SHP77 (cell line): ENCODE results near the gene SLC38A1.
"Not testable (repeated sequence)": the region's sequence is repeated elsewhere in the genome, so short reads cannot be mapped to it uniquely, and the experiment has no call there.

Experiments
- DNase-seq, 2 experiments: peaks; one replicate each; lab custom pipeline; 2025; lab: John Stamatoyannopoulos, UW

SLC38A1 gene

GRCh38 chr12:46268583-46269428, at the start of gene SLC38A1:
TSS of gene SLC38A1 (minus strand) at chr12:46269043. CDS start at chr12:46239800, 29,243 bp downstream.
- peak; percentile 81 to 87 for DNase-seq

GRCh38 chr12:46318037-46318436, 49.2 kb upstream of the SLC38A1 start:
- DNase-seq = no peak

GRCh38 chr12:46304070-46304469, 35.2 kb upstream of the SLC38A1 start:
- no peak for DNase-seq

DNA sequence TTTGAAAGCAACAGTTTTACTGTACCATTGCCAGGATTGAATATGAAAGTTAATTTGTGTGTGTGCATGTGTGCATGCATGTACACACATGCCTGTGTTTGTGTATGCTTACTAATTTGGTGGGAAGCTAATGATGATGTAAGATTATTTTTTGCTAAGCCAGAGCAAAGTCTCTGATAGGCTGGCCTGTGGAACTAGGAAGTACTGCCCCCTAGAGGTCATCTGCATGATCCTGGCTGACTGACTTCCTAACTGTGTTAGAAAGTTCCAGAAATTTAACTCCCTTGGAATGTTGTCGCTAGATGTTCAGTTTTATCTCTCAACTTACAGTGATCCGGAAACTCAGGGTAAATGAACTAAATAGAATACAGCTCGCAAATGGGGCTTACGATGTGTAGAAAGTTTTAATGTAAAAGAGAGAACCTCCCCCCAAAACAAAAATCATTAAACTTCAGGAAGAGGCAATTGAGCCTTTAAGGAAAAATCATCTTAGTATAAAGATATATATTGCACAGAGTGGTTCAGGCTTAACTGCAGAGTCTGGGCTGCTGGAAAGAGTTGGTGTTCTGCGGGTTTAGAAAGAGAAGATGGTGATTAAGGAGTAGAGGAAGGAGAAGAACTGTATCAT, 34.3 kb upstream of the SLC38A1 start:
- DNase-seq = peak in 1 of 2 experiments; percentile 7

- DNase-seq = no peak
Measured at GRCh38 chr12:46300910-46301309, 32.1 kb upstream of the SLC38A1 start.

- DNase-seq = no peak
Measured at GRCh38 chr12:46299851-46300250, 31.0 kb upstream of the SLC38A1 start.

DNA sequence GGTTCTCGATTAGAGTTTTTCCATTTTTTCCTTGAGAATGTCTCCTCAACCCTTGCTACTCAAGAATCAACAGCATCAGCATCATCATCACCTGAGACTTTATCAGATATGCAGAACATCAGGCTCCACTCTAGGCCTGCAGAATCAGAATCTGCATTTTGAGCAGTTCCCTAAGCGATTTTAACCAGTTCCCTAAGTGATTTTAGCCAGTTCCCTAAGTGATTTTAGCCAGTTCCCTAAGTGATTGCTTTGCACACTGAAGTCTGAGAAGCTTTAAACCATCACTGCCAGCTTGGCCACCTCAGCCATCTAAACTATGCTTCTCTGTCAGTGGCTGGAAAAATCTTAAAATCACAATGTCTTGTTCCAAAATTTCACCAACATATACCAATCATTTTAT, 29.4 kb upstream of the SLC38A1 start:
- no peak for DNase-seq

GRCh38 chr12:46296822-46297221, 28.0 kb upstream of the SLC38A1 start:
- no peak for DNase-seq

- DNase-seq = no peak
Measured at GRCh38 chr12:46292754-46293402, 24.0 kb upstream of the SLC38A1 start.

DNA sequence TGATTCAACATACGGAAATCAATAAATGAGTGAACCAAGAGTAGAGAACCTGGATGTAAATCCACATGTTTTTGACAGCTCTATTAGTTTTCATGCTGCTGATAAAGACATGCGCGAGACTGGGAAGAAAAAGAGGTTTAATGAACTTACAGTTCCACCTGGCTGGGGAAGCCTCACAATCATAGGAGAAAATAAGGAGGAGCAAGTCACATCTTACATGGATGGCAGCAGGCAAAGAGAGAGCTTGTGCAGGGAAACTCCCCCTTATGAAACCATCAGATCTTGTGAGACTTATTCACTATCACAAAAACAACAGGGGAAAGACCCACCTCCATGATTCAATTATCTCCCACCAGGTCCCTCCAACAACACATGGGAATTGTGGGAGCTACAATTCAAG, 23.1 kb upstream of the SLC38A1 start:
- DNase-seq = not testable (repeated sequence)

DNA sequence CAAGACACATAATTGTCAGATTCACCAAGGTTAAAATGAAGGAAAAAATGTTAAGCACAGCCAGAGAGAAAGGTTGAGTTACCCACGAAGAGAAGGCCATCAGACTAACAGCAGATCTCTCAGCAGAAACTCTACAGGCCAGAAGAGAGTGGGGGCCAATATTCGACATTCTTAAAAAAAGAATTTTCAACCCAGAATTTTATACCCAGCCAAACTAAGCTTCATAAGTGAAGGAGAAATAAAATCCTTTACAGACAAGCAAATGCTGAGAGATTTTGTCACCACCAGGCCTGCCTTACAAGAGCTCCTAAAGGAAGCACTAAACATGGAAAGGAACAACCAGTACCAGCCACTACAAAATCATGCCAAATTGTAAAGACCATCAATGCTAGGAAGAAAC, 16.3 kb upstream of the SLC38A1 start:
- DNase-seq = not testable (repeated sequence)

DNA sequence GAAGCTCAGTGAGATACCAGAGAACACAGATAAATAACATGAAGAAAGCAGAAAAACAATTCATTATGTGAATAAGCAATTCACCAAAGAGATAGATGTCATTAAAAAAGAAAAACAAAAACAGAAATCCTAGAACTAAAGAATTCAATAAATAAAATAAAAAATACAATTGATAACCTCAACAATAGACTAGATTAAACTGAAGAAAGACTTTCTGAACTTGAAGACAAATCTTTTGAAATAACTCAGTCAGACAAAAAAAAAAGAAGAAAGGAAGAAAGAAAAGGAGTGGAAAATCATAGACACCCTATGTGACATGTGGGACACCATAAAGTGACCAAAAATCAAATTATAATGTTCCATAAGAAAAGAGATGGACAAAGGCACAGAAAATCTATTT, 14.0 kb upstream of the SLC38A1 start:
- no peak for DNase-seq

GRCh38 chr12:46276756-46277155, 7.9 kb upstream of the SLC38A1 start:
- no peak for DNase-seq

- no peak for DNase-seq
Measured at GRCh38 chr12:46271863-46272262, 3.0 kb upstream of the SLC38A1 start.

DNA sequence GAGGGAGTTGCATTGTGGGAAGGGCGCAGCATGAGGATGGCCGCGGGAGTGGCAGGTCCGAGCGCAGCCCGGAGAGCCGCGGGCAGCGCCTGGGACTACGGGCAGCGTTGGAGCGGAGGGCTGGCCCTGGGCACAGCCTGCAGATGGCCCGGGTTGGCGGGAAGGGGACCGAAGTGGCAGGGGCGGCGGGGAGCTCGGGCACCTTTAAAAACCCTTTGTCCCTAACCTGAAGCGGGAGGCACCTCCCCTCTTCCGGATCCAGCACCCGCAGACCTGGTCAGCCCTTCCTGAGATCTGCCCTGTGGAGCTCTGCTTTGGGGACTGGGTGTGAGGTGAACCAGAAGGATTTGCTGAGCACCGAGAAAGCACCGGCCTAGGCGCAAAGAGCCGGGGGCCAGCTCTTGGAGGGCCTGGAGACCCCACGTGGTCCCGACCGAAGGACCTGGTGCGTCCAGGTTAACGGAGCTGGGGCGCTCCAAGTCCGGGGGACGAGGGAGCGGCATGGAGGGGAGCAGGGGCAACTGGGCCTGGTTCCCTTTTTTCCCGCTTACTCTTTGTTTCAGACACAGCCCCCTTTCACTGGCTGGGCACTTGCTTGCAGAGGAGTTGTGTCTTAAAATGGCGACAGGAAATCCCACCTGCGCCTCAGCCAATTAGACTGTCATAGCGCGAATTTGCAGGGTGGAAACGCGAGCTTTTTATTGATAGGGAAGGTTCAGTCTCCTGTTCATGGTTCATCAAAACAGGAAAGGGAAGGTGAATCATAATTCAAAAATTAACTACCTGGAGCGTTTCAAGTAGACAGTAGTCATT, 792 bp upstream of the SLC38A1 start:
- DNase-seq = peak; percentile 47 to 70

GRCh38 chr12:46267825-46268582, 839 bp downstream of the SLC38A1 start:
- no peak for DNase-seq

- DNase-seq = peak in 1 of 2 experiments; percentile 29
Measured at GRCh38 chr12:46267575-46267824, 1.3 kb downstream of the SLC38A1 start.

DNA sequence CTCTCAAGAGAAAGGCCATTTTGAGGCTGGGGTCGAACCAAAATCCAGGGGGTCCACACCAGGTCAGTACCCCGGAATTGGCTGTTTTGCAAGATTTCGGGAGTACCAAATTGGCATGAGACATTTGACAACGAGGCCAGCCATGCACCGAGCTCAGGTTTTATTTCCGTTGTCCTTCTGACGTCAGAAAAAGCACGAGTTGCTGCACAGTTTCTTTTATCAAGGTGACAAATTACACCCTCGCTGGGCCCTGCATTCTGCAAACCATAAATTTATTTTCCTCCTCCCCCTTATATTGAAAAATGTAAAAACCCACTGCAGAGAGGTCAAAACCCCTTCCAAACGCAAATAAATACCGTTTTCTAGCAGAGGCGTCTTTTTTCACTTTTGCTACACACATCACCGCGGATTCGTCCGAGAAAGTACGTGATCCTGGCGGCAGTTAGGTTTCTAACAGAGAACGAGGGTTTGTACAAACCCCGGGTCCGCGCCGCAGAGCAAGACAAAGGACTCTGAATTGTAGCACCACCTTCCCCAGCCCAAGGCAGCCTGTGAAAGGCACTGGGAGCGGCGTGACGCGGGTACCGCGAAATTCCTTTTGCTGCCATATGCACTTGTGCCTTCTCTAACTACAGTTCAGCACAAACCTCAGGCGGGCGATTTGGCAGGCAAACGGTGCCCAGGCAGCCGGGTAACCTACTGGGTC, 1.8 kb downstream of the SLC38A1 start:
- DNase-seq = peak; percentile 5 to 58

DNA sequence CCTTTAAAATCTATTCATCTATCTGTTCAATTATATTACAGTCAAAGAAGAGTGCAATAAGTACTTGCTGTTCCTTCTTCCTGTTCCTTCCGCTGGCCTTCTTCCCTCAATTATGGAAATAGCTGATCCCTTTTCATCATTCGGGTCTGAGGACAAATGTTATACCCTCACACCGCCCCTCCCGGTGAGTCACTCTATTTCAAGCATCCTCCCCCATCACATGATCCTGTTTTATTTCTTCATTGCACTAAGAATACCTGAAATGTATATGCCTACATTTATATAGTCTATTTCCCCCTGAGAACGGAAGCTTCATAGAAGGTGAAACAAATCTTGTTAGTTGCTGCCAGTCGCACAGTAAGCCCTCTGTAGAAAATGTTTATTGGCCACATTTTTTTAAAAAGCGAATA, 2.5 kb downstream of the SLC38A1 start:
- DNase-seq = peak; percentile 1 to 19

DNA sequence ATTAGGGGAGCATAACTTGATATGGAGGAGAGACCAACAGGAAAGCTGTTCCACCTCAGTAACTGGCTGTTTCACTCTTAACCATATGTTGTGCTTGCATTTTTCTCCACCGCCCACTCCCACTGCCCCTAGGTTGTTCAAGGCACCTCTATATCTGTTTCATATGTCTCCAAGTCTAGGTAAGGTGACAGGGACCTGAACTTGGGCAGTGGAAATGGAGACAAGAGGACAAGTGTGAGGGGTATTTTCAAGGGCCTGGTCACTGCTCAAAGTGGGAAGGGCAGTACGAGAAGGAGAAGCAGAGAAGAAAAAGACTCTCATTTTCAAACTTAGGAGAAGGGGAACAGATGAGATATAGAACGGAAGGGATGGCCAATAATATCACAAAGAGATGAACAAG, 3.1 kb downstream of the SLC38A1 start:
- DNase-seq = no peak

DNA sequence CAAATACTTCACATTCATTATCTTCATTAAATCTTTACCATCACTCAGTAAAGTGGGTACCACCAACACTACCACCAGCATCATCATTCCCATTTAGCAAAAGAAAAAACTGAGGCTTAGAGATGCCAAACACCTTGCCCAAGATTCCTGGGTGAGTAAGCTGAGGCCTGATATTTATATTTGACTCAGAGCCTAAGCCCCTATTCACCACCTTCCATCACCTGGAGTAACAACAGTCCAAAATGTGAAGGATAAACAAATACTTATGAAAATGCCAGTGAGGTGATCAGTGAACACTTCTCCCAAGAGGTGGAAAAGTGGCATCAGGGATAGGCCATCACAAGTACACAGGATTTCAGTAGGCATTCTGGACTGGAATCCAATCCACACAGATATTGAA, 3.7 kb downstream of the SLC38A1 start:
- DNase-seq = no peak
